ENCODE data around the gene PGBD5. TPM values are rescaled to one million over a fixed set of nuclear protein-coding genes. Genes with fewer than 3 reads are reported as not detected.

PGBD5 gene
- total RNA-seq, 1 experiment from 2014 or later: 37.8 TPM

GRCh38 chr1:230270559-230271281, 155.4 kb downstream of the PGBD5 start:
- no peak for DNase-seq
- CTCF ChIA-PET: no interaction called here
- H3K4me1 Mint-ChIP-seq (ENCODE audit: low read depth, unreplicated experiment): no peaks in the 10 kb centered on the region
- peaks cover 11% of the 10 kb centered on the region for H3K36me3 Mint-ChIP-seq (ENCODE audit: insufficient read depth, unreplicated experiment)
- intact Hi-C loops (cut with micrococcal nuclease; ENCODE audit: unreplicated experiment): loop anchor here (5.0 kb wide), 1 partner anchor 608 kb away; no protein-coding TSS in a partner anchor
- no TSS peak for BruUV-seq (replicated peaks)
- no peaks in the 10 kb centered on the region for H3K27me3 Mint-ChIP-seq (ENCODE audit: unreplicated experiment)
- TF ChIP-seq, protein P1, sequence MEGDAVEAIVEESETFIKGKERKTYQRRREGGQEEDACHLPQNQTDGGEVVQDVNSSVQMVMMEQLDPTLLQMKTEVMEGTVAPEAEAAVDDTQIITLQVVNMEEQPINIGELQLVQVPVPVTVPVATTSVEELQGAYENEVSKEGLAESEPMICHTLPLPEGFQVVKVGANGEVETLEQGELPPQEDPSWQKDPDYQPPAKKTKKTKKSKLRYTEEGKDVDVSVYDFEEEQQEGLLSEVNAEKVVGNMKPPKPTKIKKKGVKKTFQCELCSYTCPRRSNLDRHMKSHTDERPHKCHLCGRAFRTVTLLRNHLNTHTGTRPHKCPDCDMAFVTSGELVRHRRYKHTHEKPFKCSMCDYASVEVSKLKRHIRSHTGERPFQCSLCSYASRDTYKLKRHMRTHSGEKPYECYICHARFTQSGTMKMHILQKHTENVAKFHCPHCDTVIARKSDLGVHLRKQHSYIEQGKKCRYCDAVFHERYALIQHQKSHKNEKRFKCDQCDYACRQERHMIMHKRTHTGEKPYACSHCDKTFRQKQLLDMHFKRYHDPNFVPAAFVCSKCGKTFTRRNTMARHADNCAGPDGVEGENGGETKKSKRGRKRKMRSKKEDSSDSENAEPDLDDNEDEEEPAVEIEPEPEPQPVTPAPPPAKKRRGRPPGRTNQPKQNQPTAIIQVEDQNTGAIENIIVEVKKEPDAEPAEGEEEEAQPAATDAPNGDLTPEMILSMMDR (IDR thresholded peaks at IDR 0.05; ENCODE audit: unreplicated experiment): no peak
- H3K9me3 Mint-ChIP-seq (ENCODE audit: low read depth, unreplicated experiment): no peaks in the 10 kb centered on the region
- no peak overlapping the region for H3K27ac Mint-ChIP-seq (ENCODE audit: unreplicated experiment)
- H3K4me3 Mint-ChIP-seq (ENCODE audit: low read depth, unreplicated experiment): no peak overlapping the region

DNA sequence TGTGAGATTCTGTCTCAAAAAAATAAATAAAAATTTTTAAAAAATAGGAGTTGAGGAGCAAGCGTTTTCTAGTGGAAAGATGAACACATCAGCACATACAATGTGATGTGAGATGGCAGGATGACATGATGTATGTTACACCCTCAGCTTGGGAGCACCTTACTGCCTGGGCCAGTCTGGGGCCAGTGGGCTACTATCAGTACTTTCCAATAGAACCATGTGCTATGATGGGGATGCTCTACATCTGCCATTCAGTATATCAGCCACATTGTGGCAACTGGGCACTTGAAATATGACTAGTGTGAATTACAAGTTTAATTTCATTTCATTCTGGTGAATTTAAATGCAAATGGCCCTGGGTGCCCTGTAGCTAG, 156.0 kb downstream of the PGBD5 start:
- TF ChIP-seq, protein P1 (IDR thresholded peaks at IDR 0.05; ENCODE audit: unreplicated experiment): no peak
- Mint-ChIP-seq H3K4me3 (ENCODE audit: low read depth, unreplicated experiment) (no peak overlapping the region), H3K36me3 (ENCODE audit: insufficient read depth, unreplicated experiment) (peaks cover 11% of the 10 kb centered on the region), H3K27ac (ENCODE audit: unreplicated experiment) (no peak overlapping the region), H3K27me3 (ENCODE audit: unreplicated experiment) (no peaks in the 10 kb centered on the region), H3K9me3 (ENCODE audit: low read depth, unreplicated experiment) (no peaks in the 10 kb centered on the region), H3K4me1 (ENCODE audit: low read depth, unreplicated experiment) (no peaks in the 10 kb centered on the region)
- CTCF ChIA-PET: interaction anchor here (0.7 kb wide), 1 partner anchor 732 kb away, joined by 3 read pairs; no protein-coding TSS in a partner anchor
- BruUV-seq (replicated peaks): no TSS peak
- no peak for DNase-seq
- intact Hi-C loops (cut with micrococcal nuclease; ENCODE audit: unreplicated experiment): loop anchor here (5.0 kb wide), 1 partner anchor 608 kb away; no protein-coding TSS in a partner anchor

- H3K27me3 Mint-ChIP-seq (ENCODE audit: unreplicated experiment): no peaks in the 10 kb centered on the region
- H3K36me3 Mint-ChIP-seq (ENCODE audit: insufficient read depth, unreplicated experiment): peaks cover 19% of the 10 kb centered on the region
- TF ChIP-seq, protein P1 (IDR thresholded peaks at IDR 0.05; ENCODE audit: unreplicated experiment): peak; percentile 52
- H3K4me1 Mint-ChIP-seq (ENCODE audit: low read depth, unreplicated experiment): no peaks in the 10 kb centered on the region
- CTCF ChIA-PET: interaction anchor here (1.1 kb wide), 1 partner anchor 37 kb away, joined by 3 read pairs; no protein-coding TSS in a partner anchor
- peak; percentile 57 for DNase-seq
- H3K27ac Mint-ChIP-seq (ENCODE audit: unreplicated experiment): no peak overlapping the region
- no peak overlapping the region for H3K4me3 Mint-ChIP-seq (ENCODE audit: low read depth, unreplicated experiment)
- H3K9me3 Mint-ChIP-seq (ENCODE audit: low read depth, unreplicated experiment): no peaks in the 10 kb centered on the region
- intact Hi-C loops (cut with micrococcal nuclease; ENCODE audit: unreplicated experiment): loop anchor here (2.0 kb wide), 1 partner anchor 488 kb away; no protein-coding TSS in a partner anchor
- no TSS peak for BruUV-seq (replicated peaks)
These were observed 157.6 kb downstream of the PGBD5 start for GRCh38 chr1:230268371-230269170.

DNA sequence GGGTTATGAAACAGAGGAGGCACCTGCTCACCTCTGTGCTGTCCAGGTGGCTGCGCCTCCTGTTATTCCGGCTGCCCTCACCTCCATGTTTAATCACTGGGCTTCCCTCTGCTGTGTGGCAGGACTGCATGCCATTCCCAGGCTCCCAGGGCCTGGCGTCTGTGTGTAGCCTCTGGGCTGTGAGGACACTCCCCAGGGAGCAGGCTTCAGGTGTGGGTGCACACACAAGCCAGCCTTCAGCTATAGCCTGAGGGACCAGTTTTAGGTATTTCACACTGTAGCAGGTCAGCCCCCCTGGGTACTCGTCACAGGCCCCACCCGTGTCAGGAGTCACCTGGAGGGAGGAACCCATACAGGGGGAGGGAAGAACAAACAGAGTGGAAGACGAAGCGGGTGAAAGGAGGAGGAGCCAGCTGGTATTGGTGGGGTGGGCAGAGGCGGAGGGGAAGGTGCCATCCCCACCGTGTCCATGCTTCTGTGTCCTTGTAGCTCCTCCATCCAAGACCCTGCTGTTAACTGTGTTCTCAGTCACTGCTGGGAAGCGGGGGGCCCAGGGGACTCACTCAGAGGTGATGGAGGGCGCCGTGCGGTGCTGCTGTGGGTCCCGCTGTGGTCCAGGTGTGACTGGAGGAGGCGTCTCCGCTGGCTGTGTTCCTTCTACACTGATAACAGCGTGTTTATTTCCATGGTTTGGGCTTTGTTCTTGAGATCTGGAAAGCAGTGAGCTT, 158.6 kb downstream of the PGBD5 start:
- DNase-seq: no peak
- no TSS peak for BruUV-seq (replicated peaks)
- no peaks in the 10 kb centered on the region for H3K9me3 Mint-ChIP-seq (ENCODE audit: low read depth, unreplicated experiment)
- no peak overlapping the region for H3K4me3 Mint-ChIP-seq (ENCODE audit: low read depth, unreplicated experiment)
- TF ChIP-seq, protein P1 (IDR thresholded peaks at IDR 0.05; ENCODE audit: unreplicated experiment): no peak
- intact Hi-C loops (cut with micrococcal nuclease; ENCODE audit: unreplicated experiment): loop anchor here (2.0 kb wide), 1 partner anchor 487 kb away; no protein-coding TSS in a partner anchor
- CTCF ChIA-PET: interaction anchor here (1.1 kb wide), 1 partner anchor 36 kb away, joined by 3 read pairs; no protein-coding TSS in a partner anchor
- no peaks in the 10 kb centered on the region for H3K27me3 Mint-ChIP-seq (ENCODE audit: unreplicated experiment)
- H3K4me1 Mint-ChIP-seq (ENCODE audit: low read depth, unreplicated experiment): no peaks in the 10 kb centered on the region
- peaks cover 19% of the 10 kb centered on the region for H3K36me3 Mint-ChIP-seq (ENCODE audit: insufficient read depth, unreplicated experiment)
- no peak overlapping the region for H3K27ac Mint-ChIP-seq (ENCODE audit: unreplicated experiment)
